HG02852 (cell line): ENCODE results near the gene ETV6.
"Not testable (repeated sequence)": the region's sequence is repeated elsewhere in the genome, so short reads cannot be mapped to it uniquely, and the experiment has no call there.

Source experiments
- ATAC-seq: cut with Tn5 transposase; IDR thresholded peaks from one replicate; pipeline ENCODE4 v1.9.1; 2021; ENCODE audit warnings: mild to moderate bottlenecking, moderate library complexity; ENCODE audit not compliant: unreplicated experiment

The ETV6 gene

GRCh38 chr12:11666131-11667050 lies 16.9 kb downstream of the ETV6 start:
- no peak for ATAC-seq

- ATAC-seq, result no peak
Observed at GRCh38 chr12:11667171-11667570, 17.7 kb downstream of the ETV6 start.

DNA sequence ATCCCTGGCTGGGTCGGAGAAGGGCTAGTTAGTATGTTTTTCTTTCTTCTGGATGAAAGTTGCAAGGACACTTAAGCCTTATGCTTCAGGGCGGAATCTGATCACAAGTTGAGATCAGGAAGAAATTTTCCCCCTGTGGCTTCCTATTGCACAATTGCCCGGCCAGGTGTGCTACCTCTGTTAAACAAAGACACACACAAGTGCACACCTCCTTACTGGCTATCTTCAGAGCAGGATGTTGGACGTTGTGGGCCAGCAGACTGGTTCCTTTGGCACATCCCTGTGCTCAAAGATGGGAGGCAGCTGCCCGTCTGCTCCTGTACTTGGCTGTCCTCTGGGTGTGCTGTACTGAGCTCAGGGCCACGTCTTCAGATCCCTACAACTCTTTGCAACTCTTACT lies 19.1 kb downstream of the ETV6 start:
- ATAC-seq, result no peak

DNA sequence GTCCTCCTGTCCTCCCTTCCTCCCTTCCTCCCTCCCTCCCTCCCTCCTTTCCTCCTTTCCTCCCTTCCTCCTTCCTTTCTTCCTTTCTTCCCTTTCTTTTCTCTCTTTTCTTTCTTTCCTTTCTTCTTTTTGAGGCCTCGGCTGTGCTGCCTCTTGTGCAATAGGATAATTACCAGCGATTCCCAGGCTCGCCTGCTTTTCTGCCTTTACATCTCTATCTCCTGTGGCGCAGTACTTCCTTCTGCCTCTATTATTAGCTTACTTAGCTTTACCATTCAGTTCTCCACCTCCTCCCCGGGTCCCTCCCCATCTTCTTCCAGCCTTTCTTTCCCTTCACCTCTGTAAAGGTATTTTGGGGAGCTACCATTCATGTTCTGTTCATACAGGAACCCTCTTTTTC lies 19.9 kb downstream of the ETV6 start:
- no peak for ATAC-seq

DNA sequence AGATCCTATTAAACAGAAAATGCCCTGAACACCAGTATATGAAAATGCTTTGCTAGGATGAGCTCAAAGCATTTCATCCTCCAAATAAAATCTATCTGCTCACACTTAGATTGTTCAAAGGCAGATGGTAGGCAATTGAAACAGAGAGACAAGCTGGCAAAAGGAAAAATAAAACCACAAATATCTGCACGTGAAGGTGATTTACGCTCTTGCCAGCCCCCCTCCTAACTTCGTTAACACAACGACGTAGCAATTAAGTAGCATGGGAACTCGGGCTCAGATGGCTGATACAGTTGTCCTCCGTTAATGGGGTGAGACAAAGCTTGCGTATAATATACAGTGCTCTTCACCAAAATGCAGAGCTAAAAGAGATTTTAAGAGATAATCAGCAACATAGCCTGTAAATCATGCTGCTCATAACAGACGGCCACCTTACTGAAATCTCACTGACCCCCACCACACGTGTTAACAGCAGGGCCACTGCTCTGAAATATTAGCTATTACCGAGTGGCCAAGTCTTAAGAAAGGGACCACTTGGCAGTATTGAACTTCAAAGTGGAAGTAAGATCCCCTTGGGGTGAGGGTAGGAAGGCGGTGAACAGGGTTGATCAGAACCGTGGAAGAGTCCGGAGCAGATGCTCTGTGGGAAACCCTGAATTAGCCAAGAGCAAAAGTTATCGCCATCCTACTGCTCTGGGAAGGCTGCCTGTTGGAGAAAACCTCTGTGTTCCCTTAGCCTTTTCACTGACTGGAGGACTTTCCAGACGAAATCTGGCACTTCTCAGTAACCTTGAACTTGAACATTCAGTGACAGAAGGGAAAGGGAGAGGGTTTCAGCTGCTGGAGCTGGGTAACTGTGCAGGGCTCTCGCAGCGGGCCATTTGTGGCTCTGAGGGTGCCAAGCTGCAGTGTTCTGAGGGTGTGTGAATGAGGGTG lies 23.1 kb downstream of the ETV6 start:
- ATAC-seq, result no peak

- no peak for ATAC-seq
Observed at GRCh38 chr12:11673666-11674461, 24.4 kb downstream of the ETV6 start.

- ATAC-seq, result no peak
Observed at GRCh38 chr12:11674894-11675390, 25.5 kb downstream of the ETV6 start.

DNA sequence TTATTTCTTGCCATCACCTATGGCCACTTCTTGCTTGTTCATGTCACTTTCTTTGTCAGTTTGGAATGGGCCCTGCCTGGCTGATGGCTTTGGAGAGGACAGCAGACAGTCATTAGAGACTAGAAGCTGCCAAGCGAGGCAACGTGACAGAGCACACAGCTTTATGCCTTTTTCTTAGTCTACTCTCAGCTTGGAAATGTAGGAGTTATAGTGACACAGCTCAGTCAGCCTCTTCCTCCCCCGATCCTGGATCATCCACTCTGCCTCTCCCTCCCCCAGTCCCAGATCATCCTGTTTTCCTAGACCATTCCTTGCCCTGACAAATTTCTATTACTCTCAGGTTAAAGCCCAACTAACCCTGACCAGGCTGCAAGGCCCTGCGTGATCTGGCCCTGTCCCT lies 26.6 kb downstream of the ETV6 start:
- ATAC-seq, result no peak

- no peak for ATAC-seq
Observed at GRCh38 chr12:11677093-11677492, 27.6 kb downstream of the ETV6 start.

GRCh38 chr12:11677752-11678151 lies 28.3 kb downstream of the ETV6 start:
- no peak for ATAC-seq

DNA sequence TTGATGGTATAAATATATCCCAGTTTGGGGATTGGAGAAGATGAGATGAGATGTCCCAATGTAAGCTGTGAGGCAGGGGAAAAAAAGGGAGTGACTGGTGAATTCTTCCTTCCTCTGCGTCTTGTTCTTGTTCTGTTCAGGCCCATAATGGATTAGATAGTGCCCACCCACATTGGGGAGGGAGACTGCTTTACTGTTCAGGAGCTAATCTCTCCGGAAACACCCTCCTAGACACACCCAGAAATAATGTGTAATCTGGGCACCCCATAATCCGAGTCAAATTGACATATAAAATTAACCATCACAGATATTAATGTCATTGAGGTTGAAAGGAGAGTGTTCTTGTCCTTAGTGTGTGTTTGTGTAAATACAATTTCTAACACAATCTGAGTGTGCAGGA lies 29.3 kb downstream of the ETV6 start:
- ATAC-seq, result no peak

- ATAC-seq, result no peak
Observed at GRCh38 chr12:11681207-11681606, 31.7 kb downstream of the ETV6 start.

DNA sequence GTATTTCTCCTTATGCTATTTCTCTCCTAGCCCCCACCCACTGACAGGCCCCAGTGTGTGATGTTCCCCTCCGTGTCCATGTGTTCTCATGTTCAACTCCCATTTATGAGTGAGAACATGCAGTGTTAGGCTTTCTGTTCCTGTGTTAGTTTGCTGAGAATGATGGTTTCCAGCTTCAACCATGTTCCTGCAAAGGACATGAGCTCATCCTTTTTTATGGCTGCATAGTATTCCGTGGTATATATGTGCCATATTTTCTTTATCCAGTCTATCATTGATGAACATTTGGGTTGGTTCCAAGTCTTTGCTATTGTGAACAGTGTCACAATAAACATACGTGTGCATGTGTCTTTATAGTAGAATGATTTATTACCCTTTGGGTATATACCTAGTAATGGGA lies 32.2 kb downstream of the ETV6 start:
- ATAC-seq, result not testable (repeated sequence)

GRCh38 chr12:11684393-11684792 lies 34.9 kb downstream of the ETV6 start:
- ATAC-seq, result no peak

DNA sequence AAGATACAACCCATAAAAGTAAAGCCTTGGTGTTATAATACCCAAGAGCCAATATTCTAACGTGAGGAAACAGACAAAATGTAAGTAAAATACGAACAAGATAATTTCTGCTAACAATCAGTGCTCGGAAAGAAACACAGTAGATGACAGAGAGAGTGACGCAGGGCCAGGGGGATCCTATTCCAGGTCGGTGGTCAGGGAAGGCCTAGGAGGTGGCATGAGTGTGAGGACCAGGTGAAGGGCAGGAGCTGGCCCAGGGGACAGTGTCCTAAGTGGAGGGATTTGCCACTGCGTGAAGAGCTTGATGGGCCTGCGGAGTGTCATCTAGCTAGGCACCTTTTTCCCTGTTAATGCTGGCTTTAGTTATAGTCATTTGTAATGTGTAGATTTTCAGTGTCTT lies 35.3 kb downstream of the ETV6 start:
- no peak for ATAC-seq

- ATAC-seq, result no peak
Observed at GRCh38 chr12:11685316-11685715, 35.8 kb downstream of the ETV6 start.

DNA sequence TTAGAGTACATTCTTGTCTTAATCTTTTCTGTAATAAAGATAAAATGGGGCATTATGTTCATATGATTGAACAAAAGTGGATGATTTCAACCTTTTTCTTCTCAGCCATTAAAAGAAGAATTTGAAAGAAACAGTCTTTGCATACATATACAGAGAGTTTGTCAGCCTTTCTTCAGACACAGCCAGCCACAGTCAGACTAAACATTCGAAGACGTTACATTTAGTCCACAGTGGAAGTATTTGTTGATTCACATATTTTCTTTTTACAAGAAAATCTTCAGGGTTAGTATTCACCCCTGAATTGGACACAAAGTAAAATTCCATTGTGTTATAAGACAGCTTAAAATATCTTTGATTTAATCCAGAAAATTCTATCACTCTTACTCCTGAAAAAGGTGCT lies 36.2 kb downstream of the ETV6 start:
- ATAC-seq, result no peak

GRCh38 chr12:11686120-11686519 lies 36.6 kb downstream of the ETV6 start:
- no peak for ATAC-seq

GRCh38 chr12:11687528-11687927 lies 38.1 kb downstream of the ETV6 start:
- no peak for ATAC-seq

DNA sequence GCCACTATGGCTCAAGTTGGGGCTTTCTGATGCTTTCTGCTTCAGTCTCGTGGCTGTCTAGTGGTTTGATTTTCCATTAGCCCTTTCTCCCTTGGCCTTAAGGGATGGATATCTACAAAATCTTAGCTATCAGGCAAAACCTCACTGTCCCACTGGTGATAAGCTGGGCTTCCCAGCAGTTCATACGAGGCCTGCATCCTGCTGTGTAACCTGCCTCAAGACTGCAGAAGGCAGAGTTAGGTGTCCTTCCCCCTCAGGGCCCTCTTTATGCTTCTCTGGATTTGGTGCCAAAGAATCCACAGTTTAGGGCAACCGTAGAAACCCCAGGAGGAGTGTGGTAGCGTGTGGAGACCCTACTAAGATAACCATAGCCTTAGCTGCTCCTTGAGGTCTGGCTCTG lies 38.9 kb downstream of the ETV6 start:
- ATAC-seq, result no peak

GRCh38 chr12:11688831-11689230 lies 39.4 kb downstream of the ETV6 start:
- no peak for ATAC-seq
